Endodermal cell (in vitro differentiated cells): ENCODE data around the gene KDM7A. TPM values are rescaled to one million over a fixed set of nuclear protein-coding genes. Genes with fewer than 3 reads are reported as not detected.
A peak's percentile ranks its signal among the peaks of the same experiment; 100 is the strongest.

Source experiments
- DNase-seq: peaks from one replicate; pipeline ENCODE4 v3.0.0-alpha.2; 2017
- H3K27ac ChIP-seq: 2 replicates; pipeline ENCODE4 v1.5.1; 2013; ENCODE audit warnings: mild to moderate bottlenecking, low read depth, low read length, moderate library complexity
- H3K27me3 ChIP-seq: 2 replicates; pipeline ENCODE4 v1.6.1; 2013; ENCODE audit warnings: mild to moderate bottlenecking, low read length, moderate library complexity; ENCODE audit not compliant: insufficient read depth, control insufficient read depth, poor library complexity, severe bottlenecking
- H3K36me3 ChIP-seq: 2 replicates; pipeline ENCODE4 v1.7.0; 2013; ENCODE audit warnings: mild to moderate bottlenecking, low read length, moderate library complexity; ENCODE audit not compliant: control insufficient read depth, insufficient read depth
- H3K4me1 ChIP-seq: one replicate; pipeline ENCODE4 v1.7.0; 2013; ENCODE audit warnings: low read length; ENCODE audit not compliant: control insufficient read depth, insufficient read depth
- H3K4me3 ChIP-seq: 2 replicates; pipeline ENCODE4 v1.5.1; 2013; ENCODE audit warnings: mild to moderate bottlenecking, low read length, moderate library complexity
- H3K9ac ChIP-seq: 2 replicates; pipeline ENCODE4 v1.6.1; 2013; ENCODE audit warnings: mild to moderate bottlenecking, low read length, moderate library complexity; ENCODE audit not compliant: poor library complexity, severe bottlenecking; ENCODE audit errors: extremely low read depth
- H3K9me3 ChIP-seq: 2 replicates; pipeline ENCODE4 v1.6.1; 2013; ENCODE audit warnings: mild to moderate bottlenecking, low read length, moderate library complexity; ENCODE audit not compliant: control insufficient read depth
- H3K27ac Mint-ChIP-seq: 2 replicates; pipeline ENCODE4 v1.8.0; 2020; ENCODE audit warnings: mixed read lengths
- H3K27me3 Mint-ChIP-seq: 2 replicates; pipeline ENCODE4 v1.8.0; 2021; ENCODE audit warnings: mild to moderate bottlenecking, mixed read lengths; ENCODE audit not compliant: insufficient read depth
- H3K36me3 Mint-ChIP-seq: 2 replicates; pipeline ENCODE4 v1.8.0; 2020; ENCODE audit warnings: low read depth, mixed read lengths
- H3K4me1 Mint-ChIP-seq: 2 replicates; pipeline ENCODE4 v1.8.0; 2020; ENCODE audit warnings: mixed read lengths
- H3K4me3 Mint-ChIP-seq: 2 replicates; pipeline ENCODE4 v1.8.0; 2020; ENCODE audit warnings: mild to moderate bottlenecking, moderate library complexity, mixed read lengths
- H3K9me3 Mint-ChIP-seq: 2 replicates; pipeline ENCODE4 v1.8.0; 2020; ENCODE audit warnings: mild to moderate bottlenecking, mixed read lengths
- WGBS, 2 experiments: methylation state at CpG; one replicate each; pipeline versions ENCODE4 v1.1.5 to v1.1.7; 2013; ENCODE audit warnings: missing lambda C conversion rate in 2 of 2, mixed read lengths in 1 of 2; ENCODE audit not compliant: insufficient coverage in 1 of 2, insufficient read length in 1 of 2; 5-methylcytosine and 5-hydroxymethylcytosine counted together
- total RNA-seq, 2 donors: library from RNA; stranded (reverse); fragmentation: NEBNext Ultra II Directional in 1 of 2; extraction: Animal tissue kit (Norgen Biotek cat#: 25700) in 1 of 2; gene quantifications; 2 replicates in 1 of 2; 3 replicates in 1 of 2; pipeline ENCODE4 v1.2.1, GENCODE V29; 2021
- TF ChIP-seq, protein P1 (sequence below): fragments of 200-600 bp; sonication (generic); conservative IDR thresholded peaks from 2 replicates; pipeline ENCODE4 v1.5.0; 2021; ENCODE audit warnings: antibody characterized with exemption, mild to moderate bottlenecking

The KDM7A gene
- total RNA-seq, 2 donors from 2014 or later = 22.9 to 24.5 TPM

DNA sequence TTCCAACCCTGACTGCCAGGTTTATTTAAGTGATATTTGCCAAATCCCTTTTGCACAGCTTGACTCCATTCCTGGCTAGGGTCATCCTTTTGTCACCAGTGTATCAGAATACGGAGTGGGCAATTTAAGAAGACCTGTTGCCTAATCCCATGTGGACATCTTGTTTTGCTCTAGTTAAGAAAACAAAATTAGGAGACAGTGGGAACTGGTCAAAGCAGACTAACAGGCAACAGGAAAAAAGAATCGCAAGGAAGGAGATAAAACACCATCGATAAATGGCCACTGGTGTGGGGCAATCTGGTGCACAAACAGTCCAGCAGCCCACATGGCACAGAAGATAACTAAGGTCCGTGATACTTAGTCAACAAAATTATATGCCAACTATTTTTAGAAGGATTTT lies 21.4 kb downstream of the KDM7A start:
- WGBS, 2 experiments = 81 to 93% methylated on average over 4 of the region's 4 CpGs
- H3K4me1 Mint-ChIP-seq = peaks cover 43% of the 10 kb centered on the region
- H3K36me3 ChIP-seq = no peaks in the 10 kb centered on the region
- no peaks in the 10 kb centered on the region for H3K9me3 ChIP-seq
- no peaks in the 10 kb centered on the region for H3K9me3 Mint-ChIP-seq
- peaks cover 11% of the 10 kb centered on the region for H3K4me1 ChIP-seq
- no peak overlapping the region for H3K27ac ChIP-seq
- TF ChIP-seq, protein P1, sequence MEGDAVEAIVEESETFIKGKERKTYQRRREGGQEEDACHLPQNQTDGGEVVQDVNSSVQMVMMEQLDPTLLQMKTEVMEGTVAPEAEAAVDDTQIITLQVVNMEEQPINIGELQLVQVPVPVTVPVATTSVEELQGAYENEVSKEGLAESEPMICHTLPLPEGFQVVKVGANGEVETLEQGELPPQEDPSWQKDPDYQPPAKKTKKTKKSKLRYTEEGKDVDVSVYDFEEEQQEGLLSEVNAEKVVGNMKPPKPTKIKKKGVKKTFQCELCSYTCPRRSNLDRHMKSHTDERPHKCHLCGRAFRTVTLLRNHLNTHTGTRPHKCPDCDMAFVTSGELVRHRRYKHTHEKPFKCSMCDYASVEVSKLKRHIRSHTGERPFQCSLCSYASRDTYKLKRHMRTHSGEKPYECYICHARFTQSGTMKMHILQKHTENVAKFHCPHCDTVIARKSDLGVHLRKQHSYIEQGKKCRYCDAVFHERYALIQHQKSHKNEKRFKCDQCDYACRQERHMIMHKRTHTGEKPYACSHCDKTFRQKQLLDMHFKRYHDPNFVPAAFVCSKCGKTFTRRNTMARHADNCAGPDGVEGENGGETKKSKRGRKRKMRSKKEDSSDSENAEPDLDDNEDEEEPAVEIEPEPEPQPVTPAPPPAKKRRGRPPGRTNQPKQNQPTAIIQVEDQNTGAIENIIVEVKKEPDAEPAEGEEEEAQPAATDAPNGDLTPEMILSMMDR = no peak
- H3K36me3 Mint-ChIP-seq = peaks cover 14% of the 10 kb centered on the region
- H3K4me3 Mint-ChIP-seq = no peak overlapping the region
- no peak overlapping the region for H3K4me3 ChIP-seq
- H3K27me3 Mint-ChIP-seq = no peaks in the 10 kb centered on the region
- H3K27ac Mint-ChIP-seq = peak overlapping the region; percentile 62
- H3K9ac ChIP-seq = no peak overlapping the region
- no peaks in the 10 kb centered on the region for H3K27me3 ChIP-seq
- no peak for DNase-seq

DNA sequence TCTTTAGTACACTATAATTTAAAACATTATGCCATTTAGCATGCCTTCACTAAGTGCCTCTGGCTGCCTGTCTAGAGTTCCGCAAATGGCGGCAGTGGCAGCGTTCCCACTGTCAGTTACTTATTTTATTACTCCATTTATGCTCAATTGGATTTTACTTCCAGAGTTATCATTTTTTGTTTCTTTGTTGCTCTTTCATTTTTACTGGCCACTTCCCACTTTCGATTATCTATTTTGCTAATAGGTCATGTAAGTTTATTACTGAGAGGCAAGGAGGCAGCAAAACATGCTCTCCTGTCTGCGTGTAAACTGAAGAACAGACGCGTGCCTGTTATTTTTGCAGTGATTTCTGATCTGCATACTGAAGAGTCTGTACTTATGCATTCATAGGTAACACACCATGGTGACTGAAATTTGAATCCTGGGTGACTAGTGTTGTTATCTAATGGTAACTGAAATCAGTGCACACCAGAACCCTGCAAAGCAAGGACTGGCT lies 23.1 kb downstream of the KDM7A start:
- H3K27ac Mint-ChIP-seq = no peak overlapping the region
- H3K4me1 Mint-ChIP-seq = peaks cover 34% of the 10 kb centered on the region
- H3K9me3 Mint-ChIP-seq = no peaks in the 10 kb centered on the region
- H3K27ac ChIP-seq = no peak overlapping the region
- WGBS, 2 experiments = 98 to 99% methylated on average over 6 to 7 of the region's 7 CpGs
- no peaks in the 10 kb centered on the region for H3K27me3 ChIP-seq
- peaks cover 7% of the 10 kb centered on the region for H3K4me1 ChIP-seq
- no peak overlapping the region for H3K4me3 ChIP-seq
- no peak overlapping the region for H3K9ac ChIP-seq
- H3K36me3 ChIP-seq = no peaks in the 10 kb centered on the region
- TF ChIP-seq, protein P1 = no peak
- peaks cover 12% of the 10 kb centered on the region for H3K36me3 Mint-ChIP-seq
- DNase-seq = no peak
- no peaks in the 10 kb centered on the region for H3K27me3 Mint-ChIP-seq
- H3K9me3 ChIP-seq = no peaks in the 10 kb centered on the region
- H3K4me3 Mint-ChIP-seq = no peak overlapping the region

DNA sequence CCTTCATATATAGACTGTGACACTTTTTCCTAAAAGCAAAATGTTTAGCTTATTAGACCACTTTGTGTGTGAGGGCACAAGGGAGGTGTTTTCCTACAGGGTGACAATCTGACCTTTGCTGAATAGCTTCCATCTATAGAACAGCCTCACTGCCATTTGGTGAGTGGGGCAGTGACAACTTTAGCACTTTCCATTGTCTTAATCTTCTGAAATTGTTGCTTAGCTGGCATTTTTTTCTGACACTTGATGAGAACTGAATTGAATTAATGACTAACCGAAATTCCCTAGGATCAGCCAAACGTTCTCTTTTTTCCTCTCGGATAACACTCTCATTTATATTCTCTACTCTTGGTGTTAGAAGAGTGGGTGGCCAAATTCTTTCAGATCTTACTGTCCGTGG lies 30.2 kb downstream of the KDM7A start:
- no peak overlapping the region for H3K27ac ChIP-seq

More for the DNA sequence above, 30.2 kb downstream of the KDM7A start:
- Mint-ChIP-seq H3K9me3 (no peaks in the 10 kb centered on the region), H3K36me3 (peaks cover 12% of the 10 kb centered on the region), H3K27me3 (no peaks in the 10 kb centered on the region), H3K4me1 (peaks cover 18% of the 10 kb centered on the region), H3K4me3 (no peak overlapping the region), H3K27ac (no peak overlapping the region)
- TF ChIP-seq, protein P1 = no peak
- Histone ChIP-seq H3K9ac (no peak overlapping the region), H3K4me1 (no peaks in the 10 kb centered on the region), H3K27me3 (no peaks in the 10 kb centered on the region), H3K9me3 (no peaks in the 10 kb centered on the region), H3K36me3 (no peaks in the 10 kb centered on the region), H3K4me3 (no peak overlapping the region)
- no peak for DNase-seq
- 67 to 92% methylated on average over 1 to 4 of the region's 4 CpGs for WGBS, 2 experiments
